ENCODE results near the gene C17orf113.

DNA sequence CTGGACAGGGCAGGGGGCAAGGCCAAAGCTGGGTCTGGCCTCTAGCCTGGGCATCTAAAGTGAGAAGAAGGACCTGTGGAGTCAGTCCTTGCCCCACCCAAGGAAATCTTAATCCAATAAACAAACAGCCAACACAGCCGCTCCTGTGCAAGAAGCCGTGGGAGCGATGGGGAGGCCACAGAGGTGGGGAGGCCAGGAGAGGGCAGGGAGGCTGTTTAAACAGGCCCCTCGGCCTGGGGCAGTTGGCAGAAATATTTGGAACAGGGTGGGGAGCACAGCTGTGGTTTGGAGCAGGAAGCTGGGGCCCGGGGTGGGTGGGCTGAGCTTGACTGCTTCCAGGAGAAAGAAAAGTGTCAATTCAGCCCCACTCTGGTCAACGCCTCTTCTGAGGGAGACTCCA lies 42.5 kb upstream of the C17orf113 start:
- TF ChIP-seq, protein P1, sequence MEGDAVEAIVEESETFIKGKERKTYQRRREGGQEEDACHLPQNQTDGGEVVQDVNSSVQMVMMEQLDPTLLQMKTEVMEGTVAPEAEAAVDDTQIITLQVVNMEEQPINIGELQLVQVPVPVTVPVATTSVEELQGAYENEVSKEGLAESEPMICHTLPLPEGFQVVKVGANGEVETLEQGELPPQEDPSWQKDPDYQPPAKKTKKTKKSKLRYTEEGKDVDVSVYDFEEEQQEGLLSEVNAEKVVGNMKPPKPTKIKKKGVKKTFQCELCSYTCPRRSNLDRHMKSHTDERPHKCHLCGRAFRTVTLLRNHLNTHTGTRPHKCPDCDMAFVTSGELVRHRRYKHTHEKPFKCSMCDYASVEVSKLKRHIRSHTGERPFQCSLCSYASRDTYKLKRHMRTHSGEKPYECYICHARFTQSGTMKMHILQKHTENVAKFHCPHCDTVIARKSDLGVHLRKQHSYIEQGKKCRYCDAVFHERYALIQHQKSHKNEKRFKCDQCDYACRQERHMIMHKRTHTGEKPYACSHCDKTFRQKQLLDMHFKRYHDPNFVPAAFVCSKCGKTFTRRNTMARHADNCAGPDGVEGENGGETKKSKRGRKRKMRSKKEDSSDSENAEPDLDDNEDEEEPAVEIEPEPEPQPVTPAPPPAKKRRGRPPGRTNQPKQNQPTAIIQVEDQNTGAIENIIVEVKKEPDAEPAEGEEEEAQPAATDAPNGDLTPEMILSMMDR (IDR thresholded peaks at IDR 0.05; ENCODE audit: poor library complexity) = no peak
- TF ChIP-seq EZH2 (IDR thresholded peaks at IDR 0.05; ENCODE audit: borderline replicate concordance) = no peak
